Kidney (tissue), 14 donors: ENCODE data around the gene PRAC1. TPM values are rescaled to one million over a fixed set of nuclear protein-coding genes. Genes with fewer than 3 reads are reported as not detected.
A peak's percentile ranks its signal among the peaks of the same experiment; 100 is the strongest.

Experiments
- DNase-seq, 5 donors: peaks; one replicate each; pipeline ENCODE4 v3.0.0-alpha.2; 2013 to 2020
- FAIRE-seq: peaks from 2 replicates; lab custom pipeline; 2012; peaks lifted over from hg19 to GRCh38; lab: Jason Lieb, UNC
- H3K27ac ChIP-seq, 2 donors: one replicate each; pipeline ENCODE4 v1.7.0; 2013; ENCODE audit warnings: low read depth in 2 of 2, low read length in 2 of 2, inconsistent platforms in 1 of 2
- H3K27me3 ChIP-seq: one replicate; pipeline ENCODE4 v1.7.1; 2013; ENCODE audit warnings: low read length, inconsistent platforms; ENCODE audit not compliant: control insufficient read depth, insufficient read depth
- H3K36me3 ChIP-seq, 3 donors: one replicate each; pipeline versions ENCODE4 v1.7.0 to v1.7.1; 2013; ENCODE audit warnings: low read length in 3 of 3, control low read depth in 1 of 3, inconsistent platforms in 1 of 3; ENCODE audit not compliant: insufficient read depth in 3 of 3, control insufficient read depth in 2 of 3
- H3K4me1 ChIP-seq, 3 donors: one replicate each; pipeline versions ENCODE4 v1.7.0 to v1.7.1; 2013; ENCODE audit warnings: low read length in 3 of 3, inconsistent platforms in 1 of 3, low read depth in 1 of 3; ENCODE audit not compliant: control insufficient read depth in 2 of 3, insufficient read depth in 2 of 3
- H3K4me3 ChIP-seq, 3 donors: one replicate each; pipeline versions ENCODE4 v1.7.0 to v1.8.1; 2013; ENCODE audit warnings: low read length in 3 of 3, control low read depth in 1 of 3, inconsistent platforms in 1 of 3
- H3K9ac ChIP-seq, 3 donors: one replicate each; pipeline versions ENCODE4 v1.7.0 to v1.7.1; 2013; ENCODE audit warnings: low read length in 3 of 3, control low read depth in 1 of 3, inconsistent platforms in 1 of 3
- H3K9me3 ChIP-seq, 3 donors: one replicate each; pipeline versions ENCODE4 v1.7.0 to v1.7.1; 2013; ENCODE audit warnings: low read length in 3 of 3, control low read depth in 1 of 3, inconsistent platforms in 1 of 3; ENCODE audit not compliant: control insufficient read depth in 2 of 3, insufficient read depth in 1 of 3
- CTCF ChIP-seq: IDR thresholded peaks from 3 replicates; pipeline ENCODE4 v1.5.1; 2012; ENCODE audit warnings: mild to moderate bottlenecking, moderate library complexity, borderline replicate concordance; ENCODE audit not compliant: insufficient read depth; ENCODE audit errors: extremely low read depth
- intact Hi-C: fragments of 100-400 bp; cut with DNase I; formaldehyde crosslinking; loops from one replicate; pipeline ENCODE4 v1.11.1; 2022
- polyA plus RNA-seq: library from polyadenylated mRNA; stranded (reverse); fragments of 350-450 nt; fragmentation: Illumina TruSeq; extraction: RNeasy Lipid Tissue Mini Kit (QIAGEN cat#74804); gene quantifications from one replicate; pipeline ENCODE4 v1.2.3, GENCODE V29; 2014; ENCODE audit warnings: low read depth, low replicate concordance; ENCODE audit not compliant: insufficient read depth
- total RNA-seq: library from RNA; stranded (reverse); fragmentation: NEBNext Ultra II Directional; extraction: Animal tissue kit (Norgen Biotek cat#: 25700); gene quantifications from one replicate; pipeline ENCODE4 v1.2.1, GENCODE V29; 2021
- donor health status: control.
- donor health status: control.
- donor health status: control.
- donor health status: control.
- donor health status: control.
- donor health status: DM: yes; HTN: yes; CAD: no.
- donor health status: Normal renal cell carcinoma (clear cell type).

The PRAC1 gene
- total and polyA plus RNA-seq, 2 donors from 2014 or later = not detected

DNA sequence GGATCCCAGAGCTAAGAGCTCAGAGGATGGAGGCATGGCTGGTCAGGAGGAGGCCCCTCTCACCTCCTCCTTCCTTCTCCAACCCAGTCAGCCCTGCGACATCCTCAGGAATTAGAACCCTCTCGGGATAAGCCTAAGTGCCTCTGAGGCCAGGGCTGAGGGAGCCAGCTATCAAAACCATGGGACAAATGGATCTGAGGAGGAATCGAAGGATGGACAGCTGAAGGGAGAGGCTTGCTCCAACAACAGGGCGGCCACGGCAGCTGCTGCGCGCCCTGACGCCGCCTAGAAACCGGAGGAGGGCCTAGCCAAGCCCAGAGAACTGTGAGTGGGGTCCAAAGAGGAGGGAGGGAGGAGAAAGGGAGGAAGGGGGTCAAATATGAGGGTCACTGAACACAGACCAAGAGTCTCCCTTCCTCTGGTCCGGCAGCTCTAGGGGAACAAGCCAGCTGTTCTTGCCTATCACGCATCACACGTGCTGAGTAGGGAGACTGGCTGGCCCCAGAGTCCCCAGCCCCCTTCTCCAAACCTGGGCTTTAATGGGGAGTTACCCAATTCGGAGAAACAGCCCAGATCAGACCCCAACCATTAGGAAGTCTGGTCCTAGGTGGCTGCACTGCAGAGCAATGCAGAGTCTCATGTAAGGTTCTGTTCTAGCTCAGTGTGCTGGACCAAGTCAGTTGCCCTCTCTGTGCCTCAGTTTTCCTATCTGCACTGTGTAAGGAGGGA lies 12.2 kb upstream of the PRAC1 start:
- no peak overlapping the region for H3K4me3 ChIP-seq
- no peak overlapping the region for H3K9ac ChIP-seq
- H3K4me1 ChIP-seq = no peaks in the 10 kb centered on the region
- H3K36me3 ChIP-seq = no peaks in the 10 kb centered on the region
- no peak overlapping the region for H3K27ac ChIP-seq
- DNase-seq (peak in 1 of 5 donors; percentile 52), FAIRE-seq (no peak)
- no peak for TF ChIP-seq CTCF
- H3K9me3 ChIP-seq = no peaks in the 10 kb centered on the region
- H3K27me3 ChIP-seq = peaks cover 92% of the 10 kb centered on the region
- intact Hi-C loops = no loop called here

DNA sequence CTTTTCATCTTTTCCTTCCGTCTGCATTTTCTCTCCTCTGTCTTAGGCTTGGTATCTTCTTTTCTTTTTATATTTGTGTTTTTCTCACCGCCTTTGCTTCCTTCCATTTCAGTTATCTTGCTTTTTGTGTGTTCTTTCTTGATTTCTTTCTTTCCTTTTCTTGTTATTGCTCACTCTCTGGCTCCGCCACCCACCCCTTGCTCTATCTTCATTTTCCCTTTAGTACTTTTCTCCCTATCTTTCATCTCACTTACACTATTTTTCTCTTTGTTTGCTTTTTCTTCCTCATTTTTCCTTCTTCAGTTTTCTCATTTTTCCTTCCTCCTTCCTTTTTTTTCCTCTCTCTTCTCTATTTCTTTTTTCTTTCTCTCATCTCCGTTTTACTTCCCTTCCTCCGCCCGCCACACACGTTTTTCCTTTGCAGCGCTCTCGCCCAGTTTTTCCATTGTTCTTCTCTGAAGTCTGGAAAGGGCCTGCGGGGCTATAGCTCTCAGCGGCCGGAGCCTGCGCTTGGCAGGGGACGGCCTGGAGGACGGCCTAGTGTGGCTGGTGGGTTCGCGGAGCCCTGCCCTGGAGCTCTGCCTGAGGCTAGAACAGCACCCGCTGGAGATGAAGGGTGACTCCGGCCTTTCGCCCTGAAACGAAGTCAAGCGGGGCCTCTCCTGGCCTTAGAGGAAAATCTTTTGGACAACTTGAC lies 11.5 kb upstream of the PRAC1 start:
- Histone ChIP-seq H3K36me3 (no peaks in the 10 kb centered on the region), H3K27me3 (peaks cover 90% of the 10 kb centered on the region), H3K4me1 (no peaks in the 10 kb centered on the region), H3K9me3 (no peaks in the 10 kb centered on the region), H3K9ac (no peak overlapping the region), H3K4me3 (no peak overlapping the region), H3K27ac (no peak overlapping the region)
- DNase-seq (no peak), FAIRE-seq (no peak)
- intact Hi-C loops = no loop called here
- no peak for TF ChIP-seq CTCF

DNA sequence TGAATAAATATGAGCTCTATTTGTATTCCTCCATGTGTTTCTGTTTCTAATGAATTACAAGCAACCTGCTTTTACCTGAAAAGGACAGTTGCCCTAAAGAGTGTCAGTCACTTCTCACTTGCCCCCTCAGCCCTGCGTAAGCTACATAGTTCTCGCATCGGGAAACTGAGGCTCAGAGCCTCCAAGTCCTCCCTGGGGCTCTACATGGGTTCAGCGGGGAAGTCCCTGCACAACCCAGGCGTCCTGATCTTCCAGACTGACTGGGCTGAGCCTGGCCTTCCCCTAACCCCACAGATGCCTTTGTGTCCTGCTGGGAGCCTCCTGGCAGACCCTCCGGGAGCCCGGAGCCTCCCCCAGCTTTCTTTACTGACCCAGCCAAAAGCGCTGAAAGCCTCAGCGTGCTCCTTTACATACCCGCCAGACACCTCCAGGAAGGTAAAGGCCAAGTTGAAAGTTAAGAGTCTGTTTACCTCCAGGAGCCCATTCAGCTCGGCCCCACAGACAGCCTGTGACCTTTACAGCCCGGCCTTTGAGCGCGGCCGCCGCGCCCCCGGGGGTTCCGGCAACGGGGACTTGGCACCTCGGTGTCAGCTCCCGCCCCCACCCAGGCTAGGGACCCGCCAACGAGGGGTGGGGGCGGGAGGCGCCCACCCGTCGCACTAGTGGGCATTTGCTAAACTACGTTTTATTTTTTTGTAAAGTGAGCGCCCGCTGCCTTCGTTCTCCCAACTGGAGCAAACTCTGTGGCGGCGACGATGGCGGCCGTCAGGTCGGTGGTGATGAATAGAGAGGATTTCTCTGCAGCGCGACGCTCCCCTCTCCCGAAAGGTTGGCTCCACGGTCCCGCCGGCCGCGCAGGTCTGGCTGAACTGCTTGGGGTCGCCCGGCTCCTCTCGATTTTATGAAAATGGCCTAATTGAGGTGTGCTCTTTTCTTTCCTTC lies 10.6 kb upstream of the PRAC1 start:
- Histone ChIP-seq H3K9me3 (no peaks in the 10 kb centered on the region), H3K27me3 (peaks cover 90% of the 10 kb centered on the region), H3K27ac (no peak overlapping the region), H3K4me1 (no peaks in the 10 kb centered on the region), H3K36me3 (no peaks in the 10 kb centered on the region), H3K9ac (no peak overlapping the region), H3K4me3 (no peak overlapping the region)
- intact Hi-C loops = no loop called here
- FAIRE-seq (no peak), DNase-seq (no peak)
- no peak for TF ChIP-seq CTCF
